GM21447 (cell line): Measurements from ENCODE around the gene C2CD2.

Experiments
- ATAC-seq: cut with Tn5 transposase; IDR thresholded peaks from one replicate; pipeline ENCODE4 v1.9.1; 2021; ENCODE audit not compliant: unreplicated experiment

The C2CD2 gene

DNA sequence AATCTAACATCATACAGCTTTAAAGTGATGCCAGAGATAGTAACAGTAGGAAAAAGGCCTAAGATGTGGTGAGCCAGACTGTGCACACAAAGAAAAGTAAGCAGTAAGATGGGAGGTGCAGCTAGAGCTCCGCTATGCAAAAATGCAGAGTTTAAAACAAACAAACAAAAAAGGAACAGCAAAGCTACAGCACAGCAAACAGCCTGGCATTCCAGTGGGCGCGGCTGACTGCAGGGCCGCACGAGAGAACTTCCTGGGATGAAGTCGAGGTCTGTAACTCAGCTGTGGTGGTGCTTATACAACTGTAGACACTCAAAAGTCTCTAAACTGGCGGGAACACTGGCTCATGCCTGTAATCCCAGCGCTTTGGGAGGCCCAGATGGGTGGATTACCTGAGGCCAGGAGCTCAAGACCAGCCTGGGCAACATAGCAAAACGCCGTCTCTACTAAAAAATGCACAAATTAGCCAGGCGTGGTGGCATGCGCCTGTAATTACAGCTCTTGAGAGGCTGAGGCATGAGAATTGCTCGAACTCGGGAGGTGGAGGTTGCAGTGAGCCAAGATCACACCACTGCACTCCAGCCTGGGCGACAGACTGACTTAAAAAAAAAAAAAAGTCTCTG lies 104.7 kb downstream of the C2CD2 start:
- ATAC-seq = no peak

DNA sequence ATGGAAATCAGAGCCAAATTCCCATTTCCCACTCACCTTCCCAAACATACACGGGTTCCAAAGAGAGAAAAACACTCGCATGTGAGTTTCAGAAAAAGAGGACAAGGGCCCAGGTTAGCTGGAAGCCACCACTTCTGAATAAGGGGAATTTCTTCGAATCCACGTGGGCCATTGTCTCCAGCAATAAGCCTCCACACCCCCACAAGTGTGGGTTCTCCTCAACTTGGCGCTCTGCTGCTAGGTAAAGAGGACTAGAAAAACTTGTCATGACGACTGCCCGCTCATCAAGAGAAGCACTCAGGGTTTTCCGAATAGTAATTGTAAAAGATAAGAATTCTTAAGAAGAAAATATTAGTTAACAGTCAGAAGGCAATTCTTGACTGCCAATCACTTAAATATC lies 105.3 kb downstream of the C2CD2 start:
- no peak for ATAC-seq

- ATAC-seq = no peak
These were observed 106.6 kb downstream of the C2CD2 start for GRCh38 chr21:41847066-41847804.

- no peak for ATAC-seq
These were observed 107.3 kb downstream of the C2CD2 start for GRCh38 chr21:41846536-41846935.

DNA sequence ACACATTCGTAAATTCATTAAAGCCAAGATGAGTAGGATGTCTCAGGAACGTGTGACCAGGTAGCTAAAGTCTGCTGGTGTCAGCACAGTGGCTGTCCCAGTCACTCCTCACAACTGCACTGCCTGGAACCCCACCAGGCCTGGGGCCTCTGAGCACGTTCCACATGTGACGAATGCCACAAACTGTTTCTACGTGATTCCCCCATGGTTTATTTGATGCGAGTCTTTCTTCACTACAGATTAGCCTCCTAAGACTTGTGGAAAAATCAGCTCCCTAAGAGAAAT lies 107.8 kb downstream of the C2CD2 start:
- no peak for ATAC-seq

- no peak for ATAC-seq
These were observed 108.3 kb downstream of the C2CD2 start for GRCh38 chr21:41845310-41846032.

GRCh38 chr21:41843584-41843983 lies 110.2 kb downstream of the C2CD2 start:
- no peak for ATAC-seq

- no peak for ATAC-seq
These were observed 112.9 kb downstream of the C2CD2 start for GRCh38 chr21:41840880-41841279.

DNA sequence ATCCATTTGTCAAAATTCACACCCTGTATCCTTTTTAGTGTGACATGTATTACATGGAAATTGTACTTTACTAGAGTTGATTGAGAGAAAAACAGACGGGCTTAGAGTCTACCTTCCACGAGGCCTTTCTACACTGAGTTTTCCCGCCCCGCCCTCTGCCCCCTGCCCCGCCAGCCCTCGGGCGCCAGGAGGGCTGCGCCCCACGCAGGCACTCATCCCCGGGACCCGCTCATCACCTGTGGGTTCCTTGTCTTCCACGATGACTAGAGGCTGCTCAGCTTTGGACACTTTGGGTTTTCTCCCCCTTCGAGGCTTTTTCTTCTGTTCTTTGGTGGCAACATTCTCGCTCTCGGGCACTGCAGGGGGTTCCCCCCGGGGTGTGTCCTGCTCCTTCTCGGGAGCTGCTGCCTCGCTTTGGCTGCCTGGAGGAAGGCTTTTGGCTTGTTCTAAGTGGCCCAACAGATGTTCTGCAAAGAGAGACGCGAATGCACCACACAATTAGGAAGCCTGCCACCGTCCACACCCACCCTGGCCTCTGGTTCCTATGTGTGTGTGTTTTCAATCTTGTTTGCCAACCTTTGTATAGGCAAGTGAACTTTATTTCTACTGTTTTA lies 114.3 kb downstream of the C2CD2 start:
- ATAC-seq = no peak

DNA sequence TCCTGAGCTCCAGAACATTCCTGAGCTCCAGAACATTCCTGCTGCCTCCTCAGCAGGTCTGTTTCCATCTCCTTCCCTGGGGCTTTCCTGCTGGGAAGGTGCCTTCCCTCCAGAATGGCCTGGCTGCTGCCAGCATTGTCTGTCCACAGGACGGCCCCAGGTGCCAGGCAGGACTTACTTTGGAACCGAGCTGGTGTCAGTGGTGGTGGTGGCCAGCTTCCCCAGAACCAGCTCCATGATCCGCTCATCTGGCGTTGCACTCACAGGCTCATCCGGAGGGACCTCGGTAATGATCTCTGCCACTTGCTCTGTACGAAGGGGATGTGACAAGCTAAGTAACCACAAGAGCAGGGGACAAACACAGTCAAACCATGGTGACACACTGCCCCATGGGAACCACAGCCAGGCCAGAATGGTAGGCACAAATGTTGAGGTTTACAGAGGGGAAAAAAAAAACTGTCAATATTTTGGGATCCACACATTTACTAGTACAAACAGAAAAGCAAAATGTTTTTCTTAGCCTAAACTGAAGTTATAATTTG lies 116.0 kb downstream of the C2CD2 start:
- ATAC-seq = no peak

GRCh38 chr21:41836166-41837015 lies 117.4 kb downstream of the C2CD2 start:
- ATAC-seq = no peak

- no peak for ATAC-seq
These were observed 118.1 kb downstream of the C2CD2 start for GRCh38 chr21:41835711-41836154.
